GF-D8 (cell line): ENCODE results near the gene KCNQ1.

ENCODE experiments used
- DNase-seq: peaks from one replicate; lab custom pipeline; 2025; lab: John Stamatoyannopoulos, UW

Gene KCNQ1

GRCh38 chr11:2732940-2733628, 288.3 kb downstream of the KCNQ1 start:
- DNase-seq, result no peak

GRCh38 chr11:2734181-2735052, 289.6 kb downstream of the KCNQ1 start:
- no peak for DNase-seq

GRCh38 chr11:2735053-2735589, 290.3 kb downstream of the KCNQ1 start:
- no peak for DNase-seq

- DNase-seq, result no peak
These were observed 291.9 kb downstream of the KCNQ1 start for GRCh38 chr11:2736577-2737225.

GRCh38 chr11:2737226-2737590, 292.4 kb downstream of the KCNQ1 start:
- DNase-seq, result no peak

GRCh38 chr11:2737866-2738265, 293.1 kb downstream of the KCNQ1 start:
- no peak for DNase-seq

GRCh38 chr11:2738551-2739431, 294.0 kb downstream of the KCNQ1 start:
- DNase-seq, result no peak

GRCh38 chr11:2739531-2740274, 294.9 kb downstream of the KCNQ1 start:
- no peak for DNase-seq

- no peak for DNase-seq
These were observed 295.6 kb downstream of the KCNQ1 start for GRCh38 chr11:2740275-2740940.

- DNase-seq, result no peak
These were observed 296.2 kb downstream of the KCNQ1 start for GRCh38 chr11:2741006-2741376.

- DNase-seq, result peak; percentile 41
These were observed 296.7 kb downstream of the KCNQ1 start for GRCh38 chr11:2741377-2742131.

- no peak for DNase-seq
These were observed 297.4 kb downstream of the KCNQ1 start for GRCh38 chr11:2742201-2742600.

GRCh38 chr11:2742611-2743426, 298.0 kb downstream of the KCNQ1 start:
- no peak for DNase-seq

- no peak for DNase-seq
These were observed 298.8 kb downstream of the KCNQ1 start for GRCh38 chr11:2743427-2744110.

- no peak for DNase-seq
These were observed 299.4 kb downstream of the KCNQ1 start for GRCh38 chr11:2744166-2744565.

GRCh38 chr11:2745511-2745910, 300.7 kb downstream of the KCNQ1 start:
- DNase-seq, result no peak

GRCh38 chr11:2746401-2747247, 301.8 kb downstream of the KCNQ1 start:
- DNase-seq, result no peak
